ENCODE results near the gene ELF2.
"Not testable (repeated sequence)": the region's sequence is repeated elsewhere in the genome, so short reads cannot be mapped to it uniquely, and the experiment has no call there.

The ELF2 gene

DNA sequence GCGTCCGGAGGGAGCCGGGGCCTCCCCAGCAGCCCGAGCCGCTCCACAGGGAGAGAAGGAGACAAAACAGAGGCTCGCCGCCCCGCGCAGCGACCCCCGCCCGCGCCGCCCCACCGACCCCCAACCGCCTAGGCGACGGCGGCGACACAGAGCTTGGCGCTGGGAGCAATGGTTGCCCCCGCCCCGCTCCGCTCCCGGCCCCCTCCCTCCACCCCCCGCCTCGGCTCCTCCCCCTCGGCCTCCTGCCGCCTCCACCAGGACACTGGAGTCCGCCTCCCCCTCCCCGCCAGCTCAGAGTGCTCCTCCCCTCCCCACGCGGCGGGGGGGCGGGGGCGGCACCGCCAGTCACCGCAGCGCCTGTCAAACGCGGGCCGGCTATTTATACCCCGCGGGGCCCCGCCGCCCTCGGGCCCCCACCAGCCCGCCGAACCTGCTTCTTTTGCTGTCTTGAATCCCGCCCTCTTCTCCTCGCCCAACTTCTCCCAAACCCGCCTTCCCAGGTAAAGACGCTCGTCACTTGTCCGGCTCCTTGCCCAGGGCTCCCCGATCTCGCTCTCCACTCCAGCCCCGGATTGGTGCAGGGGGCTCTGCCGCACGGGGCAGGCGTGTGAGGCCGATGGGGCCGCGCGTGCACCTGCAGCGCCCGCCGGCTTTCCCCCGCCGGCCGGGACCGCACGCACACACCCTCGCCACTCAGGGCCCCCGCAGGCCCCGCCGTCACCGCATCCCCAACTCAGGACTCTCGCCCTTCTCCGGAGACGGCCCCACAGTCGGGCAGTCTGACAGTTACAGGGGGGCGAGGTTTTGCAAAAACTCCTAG is at the start of gene ELF2:
Gene ELF2, minus strand, starts transcription at position 170 of the 820 bp plus-strand sequence. CDS start 39,517 bp downstream, outside the sequence.
- peak; percentile 48 for DNase-seq (ENCODE audit: low read depth)

DNA sequence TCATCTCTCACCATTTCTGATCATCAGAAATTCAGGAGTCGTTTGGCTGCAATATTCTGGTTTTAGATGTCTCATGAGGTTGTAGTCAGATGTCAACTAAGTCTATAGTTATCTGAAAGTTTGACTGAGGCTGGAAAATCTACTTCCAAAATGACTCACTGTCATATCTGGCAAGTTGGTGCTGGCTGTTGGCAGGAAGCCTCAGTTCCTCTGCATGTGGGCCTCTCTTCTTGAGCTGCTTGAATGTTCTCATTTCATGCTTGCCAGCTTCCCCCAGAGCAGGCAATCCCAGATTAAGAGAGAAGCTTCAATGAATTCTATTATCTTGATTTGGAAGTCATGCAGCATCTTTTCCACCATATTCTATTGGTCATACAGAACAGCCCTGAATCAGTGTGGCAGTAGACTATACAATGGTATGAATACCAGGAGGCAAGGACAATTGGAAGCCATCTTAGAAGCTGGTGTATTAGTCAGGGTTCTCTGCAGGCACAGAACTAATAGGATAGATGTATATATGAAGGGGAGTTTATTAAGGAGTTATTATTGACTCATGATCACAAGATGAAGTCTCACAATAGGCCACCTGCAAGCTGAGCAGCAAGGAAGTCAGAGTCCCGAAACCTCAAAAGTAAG is 46.8 kb upstream of the ELF2 start:
- no peak for DNase-seq (ENCODE audit: low read depth)

DNA sequence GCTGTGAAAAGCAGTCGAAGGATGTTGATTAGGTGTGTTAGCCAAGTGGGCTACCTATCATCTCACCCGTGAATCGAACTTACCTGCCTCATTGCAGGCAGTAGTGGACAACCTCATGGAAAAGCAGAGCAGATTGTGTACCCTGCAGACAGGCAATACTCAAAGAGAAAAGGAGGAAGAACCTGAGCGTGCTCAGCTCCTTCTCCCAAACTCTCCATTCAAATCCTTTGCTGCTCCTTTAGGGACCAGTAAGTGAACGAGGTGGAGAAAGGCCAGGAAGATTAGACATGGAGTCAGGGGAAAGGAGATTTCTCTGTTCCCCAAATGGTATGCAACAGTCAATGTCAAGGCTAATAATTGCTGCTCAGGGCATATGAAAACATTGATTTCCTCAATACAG is 45.2 kb upstream of the ELF2 start:
- DNase-seq (ENCODE audit: low read depth): no peak

DNA sequence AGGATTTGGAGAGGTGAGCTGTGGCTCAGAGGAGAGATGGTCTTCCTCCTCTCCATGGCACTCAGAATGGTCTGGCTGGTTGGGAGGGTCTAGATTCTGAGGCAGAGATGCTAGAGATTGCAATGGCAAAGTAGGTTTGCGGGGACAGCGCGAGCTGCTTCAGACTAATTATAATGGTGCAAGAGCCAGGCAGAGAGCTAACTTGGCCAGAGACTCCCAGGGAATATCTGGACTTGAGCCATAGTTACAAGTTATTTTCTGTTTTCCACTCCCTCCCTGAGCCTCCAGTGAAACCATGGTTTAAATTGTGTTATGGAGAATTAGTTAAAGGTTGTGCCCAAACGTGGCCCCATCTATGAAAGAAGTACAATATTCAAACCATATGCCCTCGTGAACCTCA is 44.7 kb upstream of the ELF2 start:
- DNase-seq (ENCODE audit: low read depth): no peak

DNA sequence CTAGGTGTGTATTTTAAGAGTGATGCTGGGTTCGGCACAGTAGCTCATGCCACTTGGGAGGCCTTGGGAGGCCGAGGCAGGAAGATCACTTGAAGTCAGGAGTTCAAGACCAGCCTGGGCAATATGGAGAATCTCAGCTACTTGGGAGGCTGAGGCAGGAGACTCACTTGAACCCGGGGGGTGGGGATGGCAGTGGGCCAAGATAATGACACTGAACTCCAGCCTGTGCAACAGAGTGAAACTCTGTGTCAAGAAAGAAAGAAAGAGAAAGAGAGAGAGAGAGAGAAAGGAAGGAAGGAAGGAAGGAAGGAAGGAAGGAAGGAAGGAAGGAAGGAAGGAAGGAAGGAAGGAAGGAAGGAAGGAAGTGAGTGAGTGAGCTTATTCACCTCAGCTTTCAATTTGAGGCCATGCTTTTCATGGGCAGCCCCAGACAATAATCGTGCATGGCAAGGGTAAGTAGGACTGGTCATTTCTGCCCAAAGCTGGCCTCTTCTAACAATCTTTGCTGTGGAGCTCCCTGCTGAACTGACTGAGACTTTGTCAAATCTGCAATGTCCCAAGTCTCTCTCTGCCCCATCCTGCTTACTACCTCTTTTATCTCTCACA is 42.5 kb upstream of the ELF2 start:
- no peak for DNase-seq (ENCODE audit: low read depth)

DNA sequence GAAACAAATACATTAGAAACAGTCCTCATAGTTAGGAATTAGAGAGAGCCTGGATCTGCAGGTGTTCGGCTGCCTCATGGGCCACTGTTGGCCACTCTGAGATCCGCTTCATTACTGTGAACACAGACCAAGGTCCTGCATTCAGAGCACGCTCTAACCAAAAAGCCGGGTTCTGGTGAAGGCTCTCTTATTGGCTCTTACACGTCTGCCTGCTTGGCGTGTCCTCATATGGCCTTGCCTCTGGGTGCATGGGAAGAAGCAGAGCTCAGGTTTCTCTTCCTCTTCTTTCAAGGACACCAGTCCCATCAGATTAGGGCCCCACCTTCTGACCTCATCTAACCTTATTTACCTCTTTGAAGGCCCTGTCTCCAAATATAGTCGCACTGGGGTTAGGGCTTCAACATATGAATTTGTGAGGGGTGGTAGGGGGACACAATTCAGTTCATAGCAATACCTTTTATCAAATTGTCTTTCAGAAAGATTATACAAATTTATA is 37.1 kb upstream of the ELF2 start:
- no peak for DNase-seq (ENCODE audit: low read depth)

DNA sequence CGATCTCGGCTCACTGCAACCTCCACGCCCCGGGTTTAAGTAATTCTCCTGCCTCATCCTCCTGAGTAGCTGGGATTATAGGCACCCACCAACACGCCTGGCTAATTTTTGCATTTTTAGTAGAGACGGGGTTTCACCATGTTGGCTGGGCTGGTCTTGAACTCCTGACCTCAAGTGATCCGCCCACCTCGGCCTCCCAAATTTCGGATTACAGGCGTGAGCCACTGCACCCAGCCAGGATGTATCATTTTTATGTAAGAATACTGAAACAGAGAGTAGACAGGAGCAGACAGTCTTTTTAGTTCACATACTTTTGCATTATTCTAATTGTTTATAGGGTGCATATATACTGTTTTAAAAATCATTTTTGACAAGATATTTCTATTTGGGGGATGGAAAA is 36.6 kb upstream of the ELF2 start:
- DNase-seq (ENCODE audit: low read depth): not testable (repeated sequence)

DNA sequence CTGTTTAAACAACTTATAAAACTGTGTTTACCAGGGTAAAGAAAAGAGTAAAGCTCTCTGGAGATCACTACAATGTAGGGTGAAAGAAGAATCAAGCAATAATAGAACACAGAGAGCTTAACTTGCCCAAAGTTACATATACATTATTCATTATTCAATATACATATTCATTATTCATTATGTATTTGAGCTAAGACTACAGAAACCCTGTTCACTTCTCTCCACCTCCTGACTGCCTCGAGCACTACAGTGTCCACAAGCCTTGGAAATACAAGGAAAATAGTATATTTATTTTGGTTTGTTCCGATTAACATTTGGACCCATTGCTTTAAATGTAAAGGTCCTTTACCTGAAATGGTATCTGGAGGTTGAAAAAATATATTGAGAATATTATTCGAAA is 35.9 kb upstream of the ELF2 start:
- no peak for DNase-seq (ENCODE audit: low read depth)

DNA sequence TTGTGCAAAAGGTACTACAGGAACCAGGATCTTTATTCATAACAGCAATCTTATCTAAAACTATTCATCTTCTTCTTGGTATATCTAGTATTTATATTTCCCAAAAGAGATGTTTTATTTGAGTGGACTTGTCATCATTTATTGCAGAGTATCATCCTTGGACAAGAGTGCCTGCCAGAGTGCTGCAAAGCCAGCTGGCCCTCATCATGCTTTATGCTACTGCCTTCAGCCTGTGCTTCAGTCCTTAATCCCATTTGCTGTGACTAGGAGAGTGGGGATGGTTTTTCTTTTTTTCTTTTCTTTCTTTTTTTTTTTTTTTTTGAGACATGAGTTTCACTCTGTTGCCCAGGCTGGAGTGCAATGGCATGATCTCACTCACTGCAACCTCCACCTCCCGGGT is 33.5 kb upstream of the ELF2 start:
- no peak for DNase-seq (ENCODE audit: low read depth)

DNA sequence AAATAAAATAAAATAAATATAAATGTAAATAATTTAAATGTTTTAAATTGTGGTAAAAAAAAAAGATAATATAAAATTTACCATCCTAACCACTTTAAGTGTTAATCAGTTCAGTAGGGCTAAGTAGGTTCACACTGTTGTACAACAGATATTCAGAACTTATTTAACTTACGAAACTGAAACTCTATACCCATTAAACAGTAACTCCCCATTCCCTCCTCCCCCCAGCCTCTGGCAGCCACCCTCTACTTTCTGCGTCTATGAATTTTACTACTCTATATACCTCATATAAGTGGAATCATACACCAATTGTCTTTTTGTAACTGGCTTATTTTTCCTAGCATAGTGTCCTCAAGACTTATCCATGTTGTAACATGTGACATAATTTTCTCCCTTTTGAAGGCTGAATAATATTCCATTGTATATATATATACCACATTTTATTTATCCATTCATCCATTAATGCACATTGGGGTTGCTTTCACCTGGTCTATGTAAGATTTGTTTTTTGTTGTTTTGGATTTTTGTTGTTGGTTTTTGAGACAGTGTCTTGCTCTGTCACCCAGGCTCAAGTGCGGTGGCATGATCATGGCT is 32.5 kb upstream of the ELF2 start:
- no peak for DNase-seq (ENCODE audit: low read depth)

DNA sequence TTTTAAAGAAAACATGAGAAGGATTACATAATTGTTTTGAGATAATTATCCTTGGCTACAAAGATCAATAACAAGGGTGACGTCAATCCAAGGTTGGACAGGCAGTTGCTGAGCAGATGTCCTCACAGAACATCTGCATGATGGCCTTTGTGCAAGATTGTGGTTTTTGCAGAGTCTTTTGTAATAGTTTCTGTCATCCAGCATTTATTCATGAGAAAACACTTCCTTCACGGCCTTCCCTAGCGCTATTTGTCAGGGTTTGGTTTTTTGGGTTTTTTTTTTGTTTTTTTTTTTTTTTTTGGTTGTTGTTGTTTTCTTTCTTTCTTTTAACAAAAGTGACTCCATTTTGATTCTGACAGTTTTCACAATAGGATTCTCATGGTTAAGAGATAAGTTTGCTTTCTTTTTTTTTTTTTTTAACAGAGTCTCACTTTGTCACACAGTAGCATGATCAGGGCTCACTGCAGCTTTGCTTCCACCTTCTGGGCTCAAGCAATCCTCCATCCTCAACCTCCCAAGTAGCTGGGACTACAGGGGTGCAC is 31.5 kb upstream of the ELF2 start:
- DNase-seq (ENCODE audit: low read depth): no peak

DNA sequence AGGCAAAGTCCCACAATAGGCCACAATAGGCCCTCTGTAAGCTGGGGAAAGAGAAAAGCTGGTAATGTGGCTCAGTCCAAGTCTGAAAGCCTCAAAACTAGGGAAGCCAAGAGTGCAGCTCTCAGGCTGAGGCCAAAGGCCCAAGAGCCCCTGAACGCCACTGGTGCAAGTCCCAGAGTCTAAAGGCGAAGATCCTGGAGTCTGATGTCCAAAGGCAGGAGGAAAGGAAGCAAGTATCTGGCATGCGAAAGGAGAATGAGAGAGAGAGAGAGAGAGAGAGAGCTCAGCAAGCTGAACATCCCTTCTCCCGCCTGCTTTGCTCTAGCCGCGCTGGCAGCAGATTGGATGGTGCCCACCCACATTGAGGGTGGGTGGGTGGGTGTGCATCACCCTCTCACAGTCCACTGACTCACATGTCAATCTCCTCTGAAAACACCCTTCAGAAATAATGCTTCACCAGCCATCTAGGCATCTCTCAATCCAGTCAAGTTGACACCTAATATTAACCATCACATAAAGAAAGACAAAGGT is 30.9 kb upstream of the ELF2 start:
- DNase-seq (ENCODE audit: low read depth): no peak

DNA sequence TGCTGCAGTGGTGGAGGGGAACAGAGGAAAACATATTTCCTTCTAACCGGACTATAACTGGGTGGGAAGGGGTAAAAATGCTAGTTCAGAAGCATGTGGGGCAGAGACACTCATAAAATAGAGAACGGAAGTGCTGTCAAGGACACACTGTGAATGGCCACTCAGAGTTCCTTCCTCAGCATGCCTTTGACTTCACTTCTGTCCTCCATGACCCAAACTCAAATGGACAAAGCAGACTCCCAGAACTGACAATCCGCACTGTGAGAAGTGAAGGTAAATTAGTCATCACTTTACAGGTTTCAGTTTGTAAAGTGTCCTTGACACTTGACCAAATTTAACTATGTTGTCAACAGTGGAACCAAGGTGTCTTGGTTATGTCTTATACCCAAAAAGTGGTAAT is 30.2 kb upstream of the ELF2 start:
- DNase-seq (ENCODE audit: low read depth): no peak

DNA sequence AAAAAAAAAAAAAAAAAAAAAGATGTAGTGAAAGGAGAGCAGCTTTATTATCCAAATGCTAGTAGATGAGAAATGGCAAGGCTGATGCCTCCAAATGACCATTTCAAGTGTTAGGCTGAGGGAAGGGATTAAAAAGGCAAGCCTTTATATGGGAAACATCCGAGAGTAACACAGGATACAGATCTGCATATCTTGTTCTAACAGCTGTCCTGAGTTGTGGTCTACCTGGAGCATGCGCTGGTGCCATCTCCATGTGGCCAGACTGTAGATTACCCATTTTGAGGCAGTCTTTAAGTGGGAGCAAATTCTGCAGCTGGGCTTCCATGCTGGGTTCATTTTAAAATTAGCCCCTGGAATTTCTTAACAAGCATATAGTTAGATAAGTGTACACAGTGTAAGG is 26.0 kb upstream of the ELF2 start:
- no peak for DNase-seq (ENCODE audit: low read depth)

DNA sequence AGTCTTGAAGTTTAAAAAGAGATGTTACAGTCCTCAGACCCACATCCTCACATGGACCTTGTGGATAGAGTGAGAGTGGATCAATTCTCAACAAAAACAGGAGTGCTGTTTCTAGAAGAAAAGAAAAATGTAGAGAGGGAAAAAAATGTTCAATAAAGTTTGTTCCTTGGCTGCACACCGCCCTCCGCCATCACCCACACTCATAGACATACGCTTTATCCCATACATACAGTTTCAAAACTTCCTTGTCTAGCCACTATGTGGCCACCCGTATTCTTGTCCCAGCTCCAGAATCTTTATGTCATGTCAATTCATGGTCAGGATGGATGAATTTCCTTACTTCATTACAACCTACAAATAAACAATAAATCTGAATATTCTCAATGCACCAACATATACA is 23.5 kb upstream of the ELF2 start:
- DNase-seq (ENCODE audit: low read depth): no peak

DNA sequence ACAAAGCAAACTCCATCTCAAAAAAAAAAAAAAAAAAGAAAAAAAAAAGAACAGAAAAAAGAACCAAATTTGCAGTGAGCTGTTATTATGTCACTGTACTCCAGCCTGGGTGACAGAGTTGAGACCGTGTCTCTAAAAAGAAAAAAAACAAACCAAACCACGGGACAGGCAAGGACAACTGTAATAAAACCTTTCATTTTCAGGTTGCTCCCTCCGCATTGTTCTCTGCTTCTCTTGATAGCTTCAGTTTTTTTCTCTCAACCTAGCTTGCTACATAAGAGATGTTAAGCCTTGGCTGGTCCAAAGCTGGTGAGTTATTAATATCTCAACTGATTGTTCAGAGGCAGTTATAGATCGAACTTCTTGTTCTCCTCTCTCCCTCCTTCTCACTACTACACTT is 23.1 kb upstream of the ELF2 start:
- no peak for DNase-seq (ENCODE audit: low read depth)

DNA sequence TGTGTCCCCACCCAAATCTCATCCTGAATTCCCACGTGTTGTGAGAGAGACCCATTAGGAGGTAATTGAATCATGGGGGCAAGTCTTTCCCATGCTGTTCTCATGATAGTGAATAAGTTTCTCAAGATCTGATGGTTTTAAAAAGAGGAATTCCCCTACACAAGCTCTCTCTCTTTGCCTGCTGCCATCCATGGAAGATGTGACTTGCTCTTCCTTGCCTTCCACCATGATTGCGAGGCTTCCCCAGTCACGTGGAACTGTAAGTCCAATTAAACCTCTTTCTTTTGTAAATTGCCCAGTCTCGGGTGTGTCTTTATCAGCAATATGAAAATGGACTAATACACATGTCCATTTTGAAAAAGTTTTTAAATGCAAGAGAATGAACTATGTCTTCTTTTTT is 20.2 kb upstream of the ELF2 start:
- DNase-seq (ENCODE audit: low read depth): not testable (repeated sequence)

DNA sequence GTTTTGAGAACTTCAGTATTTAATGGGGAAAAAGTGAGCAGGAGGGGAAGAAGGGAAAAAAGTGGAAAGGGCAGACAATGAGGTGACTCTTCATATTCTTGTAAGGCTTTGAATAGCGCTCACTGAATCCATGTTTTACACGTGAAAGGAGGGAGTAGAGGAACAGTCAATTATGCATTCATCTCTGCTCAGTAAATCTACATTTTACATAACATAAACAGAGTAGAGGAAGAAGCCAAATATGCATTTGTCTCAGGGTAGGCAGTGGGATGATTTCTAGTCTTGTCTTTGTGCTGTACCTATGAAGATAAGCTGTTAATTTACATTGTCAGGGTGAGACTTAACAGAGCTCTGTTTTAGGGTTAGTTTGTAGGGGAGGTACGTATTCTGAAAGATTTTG is 19.4 kb upstream of the ELF2 start:
- DNase-seq (ENCODE audit: low read depth): no peak

DNA sequence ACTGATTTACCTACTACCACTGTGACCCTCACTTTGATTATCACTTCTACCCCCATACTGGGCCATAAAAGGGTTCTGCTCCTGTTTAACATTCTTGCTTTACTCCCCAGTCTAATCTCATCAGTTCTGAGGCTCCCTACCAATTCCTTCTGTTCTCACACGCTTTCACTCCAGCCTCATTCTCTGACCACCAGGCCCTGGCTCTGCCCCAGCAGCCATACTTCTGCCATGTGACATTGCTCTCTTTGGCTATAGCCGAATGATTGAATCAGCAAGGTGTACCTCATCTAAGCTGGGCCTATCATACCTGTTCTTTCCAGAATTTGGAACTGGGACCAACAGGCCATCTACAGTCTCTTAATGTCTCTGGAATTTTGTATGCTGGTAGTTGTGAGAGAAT is 14.4 kb upstream of the ELF2 start:
- DNase-seq (ENCODE audit: low read depth): no peak

DNA sequence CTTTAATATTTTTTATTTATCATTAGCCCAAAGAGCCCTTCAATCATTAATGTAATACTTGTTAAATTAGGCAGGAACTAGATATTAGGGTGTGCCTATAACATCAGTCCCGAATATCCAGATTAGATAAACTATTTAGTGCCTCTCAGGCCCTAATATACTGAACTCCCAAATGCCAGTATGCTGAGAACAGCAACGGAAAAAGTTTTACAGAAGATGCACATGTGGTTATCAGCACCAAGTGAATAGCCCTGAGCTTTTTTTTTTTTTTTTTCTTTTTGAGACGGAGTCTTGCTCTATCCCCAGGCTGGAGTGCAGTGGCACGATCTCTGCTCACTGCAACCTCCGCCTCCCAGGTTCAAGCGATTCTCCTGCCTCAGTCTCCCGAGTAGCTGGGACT is 13.0 kb upstream of the ELF2 start:
- no peak for DNase-seq (ENCODE audit: low read depth)

DNA sequence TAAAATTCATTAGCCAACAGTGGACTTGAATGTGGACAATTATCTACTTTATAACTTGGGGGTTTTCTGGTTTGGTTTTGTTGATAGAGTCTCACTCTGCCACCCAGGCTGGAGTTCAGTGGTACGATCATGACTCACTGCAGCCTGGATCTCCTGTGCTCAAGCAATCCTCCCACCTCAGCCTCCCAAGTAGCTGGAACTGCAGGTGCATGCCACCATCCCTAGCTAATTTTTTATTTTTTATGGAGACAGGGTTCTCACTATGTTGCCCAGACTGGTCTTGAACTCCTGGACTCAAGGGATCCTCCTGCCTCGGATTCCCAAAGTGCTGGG is 12.4 kb upstream of the ELF2 start:
- DNase-seq (ENCODE audit: low read depth): no peak

DNA sequence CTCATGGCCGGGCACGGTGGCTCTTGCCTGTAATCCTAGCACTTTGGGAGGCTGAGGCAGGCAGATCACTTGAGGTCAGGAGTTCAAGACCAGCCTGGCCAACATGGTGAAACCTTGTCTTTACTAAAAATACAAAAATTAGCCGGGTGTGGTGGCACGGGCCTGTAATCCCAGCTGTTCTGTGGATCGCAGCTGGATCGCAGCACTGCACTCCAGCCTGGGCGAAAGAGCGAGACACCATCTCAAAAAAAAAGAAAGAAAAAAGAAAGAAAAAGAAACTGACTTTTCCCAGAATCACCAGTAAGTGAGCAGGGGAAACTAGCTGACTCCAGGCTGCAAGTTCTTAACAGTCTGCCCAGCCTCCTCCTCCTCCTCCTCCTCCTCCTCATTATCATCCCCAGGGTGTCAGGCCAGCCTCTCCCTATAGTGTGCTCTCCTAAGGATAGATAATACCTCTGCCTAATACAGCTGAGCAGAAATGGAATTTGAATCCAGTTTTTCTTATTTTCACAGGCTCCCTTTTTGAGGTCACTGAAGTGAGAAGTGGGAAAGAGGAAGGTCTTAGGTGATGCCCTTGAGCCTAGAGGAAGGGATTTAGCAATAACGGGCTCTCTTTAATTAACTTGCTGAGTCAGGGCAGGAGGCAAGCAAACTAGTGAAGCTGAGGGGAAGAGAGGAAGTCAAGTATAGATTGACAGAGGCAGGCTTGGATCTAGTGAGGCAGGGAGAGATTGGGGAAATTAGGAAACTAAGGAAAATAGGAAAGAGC is 11.8 kb upstream of the ELF2 start:
- no peak for DNase-seq (ENCODE audit: low read depth)

Measured in CMK (cell line).